Activated CD4-positive, alpha-beta T cell treated with anti-CD3 and anti-CD28 coated beads, Interleukin-2, Interleukin-4, amounts not matched to agents 100 ng/mL and 50 ng/mL, durations not matched to agents 16 hours and 8 hours (primary cell): ENCODE results near the gene PHF21B.

Experiments used
- DNase-seq: peaks from one replicate; pipeline ENCODE4 v3.0.0-alpha.2; 2020; ENCODE audit warnings: low spot score

Gene PHF21B

DNA sequence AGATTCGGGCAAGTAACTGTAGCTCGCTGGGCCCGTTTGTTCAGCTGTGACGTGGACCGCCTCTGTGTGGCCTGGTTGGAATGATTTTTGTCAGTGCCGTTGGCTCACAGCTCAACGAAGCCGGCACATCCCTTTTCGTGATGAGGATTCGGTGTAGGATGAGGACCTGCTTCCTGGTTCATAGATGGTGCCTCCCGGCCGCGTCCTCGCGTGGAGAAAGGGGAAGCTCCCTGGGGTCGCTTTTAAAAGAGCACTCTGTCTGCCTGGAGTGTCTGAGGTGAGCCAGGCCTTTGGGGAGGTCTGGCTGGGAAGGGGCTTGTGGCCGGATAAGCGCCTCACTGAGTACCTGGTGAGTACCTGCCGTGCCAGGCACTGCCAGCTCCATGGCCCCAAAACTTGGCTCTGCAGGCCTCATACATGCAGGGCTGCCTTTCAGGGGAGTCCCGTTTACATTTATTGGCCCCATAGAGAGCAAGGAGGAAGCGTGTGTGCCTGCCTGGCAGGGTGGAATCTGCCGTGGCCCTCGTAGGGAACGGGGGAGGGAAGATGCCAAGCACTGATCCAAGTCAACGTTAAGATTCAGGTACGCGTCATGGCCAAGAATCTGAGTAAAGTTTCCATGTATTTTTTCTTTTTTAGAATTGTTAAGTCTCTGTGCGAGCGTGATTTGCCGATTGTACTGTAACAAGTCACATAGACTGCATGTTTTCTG, 169.0 kb downstream of the PHF21B start:
- DNase-seq: no peak

DNA sequence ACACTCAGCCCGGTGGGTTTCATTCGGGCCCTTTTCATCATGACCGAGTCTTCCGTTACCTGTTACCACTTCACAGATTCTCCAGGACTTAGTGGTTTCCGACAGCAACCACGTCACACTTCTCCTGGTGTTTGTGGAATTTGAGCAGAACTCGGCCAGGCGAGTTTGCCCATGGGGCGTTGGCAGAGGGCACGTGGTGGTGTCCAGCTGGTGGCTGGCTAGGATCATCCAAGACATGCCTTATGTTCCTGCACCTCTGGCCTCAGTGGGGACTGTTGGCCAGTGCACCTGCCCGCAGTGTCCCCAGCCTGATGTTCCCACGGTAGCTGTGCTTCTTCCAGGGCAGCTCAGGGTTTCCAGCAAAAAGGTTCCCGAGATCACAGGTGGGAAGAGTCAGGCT, 170.1 kb downstream of the PHF21B start:
- DNase-seq: no peak

DNA sequence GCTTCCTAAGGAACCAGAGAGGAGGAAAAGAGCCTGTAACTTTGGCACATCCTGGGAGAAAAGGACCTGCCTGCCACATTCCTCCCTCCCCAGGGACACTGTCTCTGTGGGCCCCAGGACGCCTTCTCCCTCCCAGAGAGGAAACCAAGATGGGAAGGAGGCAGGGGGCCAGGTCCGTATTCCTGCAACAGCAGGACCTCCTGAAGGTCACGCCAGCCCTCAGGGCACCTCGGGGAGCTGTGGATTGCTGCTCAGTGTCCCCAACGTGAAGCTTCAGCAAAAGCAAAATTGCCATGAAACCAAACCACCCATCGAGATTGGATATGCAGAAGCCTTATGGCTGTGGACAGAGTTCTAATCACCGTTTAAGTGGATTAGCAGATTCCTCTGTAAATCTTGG, 170.7 kb downstream of the PHF21B start:
- DNase-seq: no peak

DNA sequence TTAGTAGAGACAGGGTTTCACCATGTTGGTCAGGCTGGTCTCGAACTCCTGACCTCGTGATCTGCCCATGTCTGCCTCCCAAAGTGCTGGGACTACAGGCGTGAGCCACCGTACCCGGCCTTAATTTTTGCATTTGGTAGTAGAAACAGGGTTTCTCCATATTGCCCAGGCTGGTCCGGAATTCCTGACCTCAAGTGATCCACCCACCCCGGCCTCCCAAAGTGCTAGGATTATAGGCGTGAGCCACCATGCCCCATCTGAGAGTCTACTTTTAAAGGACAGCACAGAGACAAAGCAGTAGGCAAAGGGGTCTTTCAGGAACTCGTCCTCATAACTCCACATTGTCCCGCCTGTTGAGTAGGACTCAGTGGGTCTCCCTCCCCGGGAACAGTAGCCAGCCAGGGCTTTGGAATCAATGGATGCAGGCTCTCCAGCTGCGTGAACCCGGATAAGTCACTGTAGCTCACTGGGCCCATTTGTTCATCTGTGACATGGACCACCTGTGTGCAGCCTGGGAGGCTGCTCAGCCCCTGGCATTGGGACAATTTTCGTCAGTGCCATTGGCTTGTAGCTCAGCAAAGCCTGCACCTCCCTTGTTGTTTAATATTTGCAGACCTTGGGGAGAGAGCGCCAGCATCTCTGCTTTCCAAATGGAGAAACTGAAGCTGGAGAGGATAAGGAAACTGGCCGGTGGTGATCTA, 171.3 kb downstream of the PHF21B start:
- no peak for DNase-seq

DNA sequence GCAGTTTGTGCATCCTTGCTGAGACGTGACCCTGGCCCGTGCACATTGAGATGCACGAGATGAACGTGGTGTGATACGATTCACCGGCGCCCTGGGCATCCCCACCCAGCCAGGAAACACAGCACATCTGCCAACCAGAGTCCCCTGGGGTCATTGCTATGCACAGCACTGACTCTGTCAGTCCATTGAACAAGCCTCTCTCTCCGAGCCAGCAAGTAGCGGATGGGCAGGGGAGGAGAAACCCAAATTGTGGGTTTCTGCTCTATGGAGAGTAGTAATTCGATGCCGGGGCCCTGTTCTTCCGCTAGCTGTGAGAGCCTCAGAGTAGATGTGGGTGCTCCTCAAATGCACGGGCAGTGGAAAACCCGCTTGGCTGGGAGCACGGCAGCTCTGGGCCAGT, 172.3 kb downstream of the PHF21B start:
- DNase-seq: no peak

DNA sequence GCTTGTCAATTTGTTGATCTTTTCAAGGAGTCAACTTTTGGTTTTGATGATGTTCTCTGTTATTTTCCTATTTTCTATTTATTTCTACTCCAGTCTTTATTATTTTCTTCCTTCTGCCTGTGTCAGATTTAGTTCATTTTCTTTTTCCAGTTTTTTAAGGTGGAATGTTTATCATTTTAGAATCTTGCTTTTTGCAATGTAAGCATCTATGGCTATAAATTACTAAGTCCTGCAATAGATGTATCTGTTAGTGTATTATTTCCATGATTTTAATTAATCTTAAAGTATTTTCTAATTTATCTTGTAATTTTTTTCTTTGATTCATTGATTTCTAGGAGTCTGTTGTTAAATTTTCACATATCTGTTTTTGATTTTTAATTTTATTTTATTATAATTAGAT, 175.7 kb downstream of the PHF21B start:
- DNase-seq: no peak

DNA sequence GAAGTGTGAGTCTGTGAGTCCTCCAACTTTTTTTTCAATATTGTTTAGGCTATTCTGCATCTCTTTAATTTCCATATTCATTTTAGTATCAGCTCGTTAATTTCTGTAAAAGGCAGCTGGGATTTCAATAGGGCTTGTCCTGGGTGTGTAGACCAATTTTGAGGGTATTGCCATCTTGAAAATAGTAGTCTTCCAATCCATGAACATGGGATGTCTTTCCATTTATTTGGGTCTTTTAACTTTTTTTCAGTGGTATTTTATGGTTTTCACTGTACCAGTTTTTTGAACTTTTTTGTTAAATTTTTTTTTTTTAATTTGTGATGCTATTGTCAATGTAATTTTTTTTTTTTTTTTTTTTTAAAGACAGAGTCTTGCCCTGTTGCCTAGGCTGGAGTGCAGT, 177.9 kb downstream of the PHF21B start:
- no peak for DNase-seq
